Endothelial cell of umbilical vein (primary cell): ENCODE results near the gene ZNF664. TPM values are rescaled to one million over a fixed set of nuclear protein-coding genes. Genes with fewer than 3 reads are reported as not detected.

Experiments used
- BruUV-seq: library from RNA; stranded (reverse); fragments of 400-500 nt; replicated peaks from 2 replicates; lab custom pipeline; 2021; lab: Mats Ljungman, UMichigan
- CTCF ChIA-PET: fragments of 300-600, 350-600 bp; sonication (Branson Sonifier 250); formaldehyde crosslinking; loops from one replicate; lab custom pipeline; 2021; ENCODE audit warnings: antibody characterized with exemption, inconsistent platforms; lab: Charles Lee
- POLR2A ChIA-PET: fragments of 300-600, 350-600 bp; sonication (Branson Sonifier 250); formaldehyde crosslinking; loops from one replicate; lab custom pipeline; 2021; ENCODE audit warnings: antibody characterized with exemption, inconsistent platforms; lab: Charles Lee
- DNase-seq: peaks from one replicate; pipeline ENCODE4 v3.0.0-alpha.2; 2011; ENCODE audit warnings: low read depth, low spot score
- FAIRE-seq: peaks from 2 replicates; lab custom pipeline; 2011; peaks lifted over from hg19 to GRCh38; lab: Jason Lieb, UNC
- H2AFZ ChIP-seq: 2 replicates; pipeline ENCODE4 v1.6.0; 2012; ENCODE audit warnings: low read depth, low read length, control low read depth, inconsistent platforms
- H3K27ac ChIP-seq: 2 replicates; pipeline ENCODE4 v1.5.1; 2011; ENCODE audit warnings: low read depth, mild to moderate bottlenecking, control low read depth, low read length, moderate library complexity; ENCODE audit not compliant: insufficient read depth
- H3K27me3 ChIP-seq, 2 experiments: 2 replicates each; pipeline versions ENCODE4 v1.6.0 to v1.6.1; 2011; ENCODE audit warnings: low read length in 2 of 2, mixed read lengths in 1 of 2; ENCODE audit not compliant: control insufficient read depth in 2 of 2, insufficient read depth in 2 of 2
- H3K36me3 ChIP-seq, 2 experiments: 2 replicates in 1 of 2; 3 replicates in 1 of 2; pipeline ENCODE4 v1.5.1; 2011; ENCODE audit warnings: low read length in 2 of 2, mild to moderate bottlenecking in 1 of 2, moderate library complexity in 1 of 2; ENCODE audit not compliant: control insufficient read depth in 2 of 2, insufficient read depth in 2 of 2; ENCODE audit errors: extremely low read depth in 1 of 2
- H3K4me1 ChIP-seq: 3 replicates; pipeline ENCODE4 v1.5.1; 2011; ENCODE audit warnings: mild to moderate bottlenecking, low read length; ENCODE audit not compliant: control insufficient read depth, insufficient read depth; ENCODE audit errors: extremely low read depth
- H3K4me2 ChIP-seq: 2 replicates; pipeline ENCODE4 v1.6.1; 2011; ENCODE audit warnings: low read length, control low read depth, mixed read lengths; ENCODE audit not compliant: insufficient read depth
- H3K4me3 ChIP-seq, 3 experiments: fragments of 200-600 bp in 1 of 3; sonication (generic), shearing (Covaris generic) in 1 of 3; replicated peaks in 1 of 3; 2 replicates each; pipeline ENCODE4 v1.5.1; 2011 to 2016; ENCODE audit warnings: control low read depth in 3 of 3, low read length in 3 of 3, mild to moderate bottlenecking in 2 of 3, inconsistent platforms in 1 of 3, low read depth in 1 of 3, moderate library complexity in 1 of 3; ENCODE audit not compliant: insufficient read depth in 1 of 3
- H3K79me2 ChIP-seq: 2 replicates; pipeline ENCODE4 v1.6.0; 2012; ENCODE audit warnings: low read length, inconsistent platforms; ENCODE audit not compliant: control insufficient read depth, insufficient read depth
- H3K9ac ChIP-seq: replicated peaks from 2 replicates; pipeline ENCODE3; 2011; ENCODE audit warnings: low read length, control low read depth; ENCODE audit not compliant: insufficient read depth; ENCODE audit errors: extremely low read depth
- H3K9me1 ChIP-seq: replicated peaks from 3 replicates; pipeline ENCODE4 v1.6.0; 2011; ENCODE audit warnings: mild to moderate bottlenecking, low read length; ENCODE audit not compliant: control insufficient read depth, insufficient read depth; ENCODE audit errors: extremely low read depth
- H3K9me3 ChIP-seq: replicated peaks from 2 replicates; pipeline ENCODE4 v1.5.1; 2012; ENCODE audit warnings: low read length, inconsistent platforms; ENCODE audit not compliant: control insufficient read depth, insufficient read depth
- H4K20me1 ChIP-seq: replicated peaks from 2 replicates; pipeline ENCODE3; 2011; ENCODE audit warnings: mild to moderate bottlenecking, low read length; ENCODE audit not compliant: control insufficient read depth, insufficient read depth; ENCODE audit errors: extremely low read depth
- CTCF ChIP-seq, 2 donors: IDR thresholded peaks; 1 replicate in 1 of 2; 2 replicates in 1 of 2; pipeline ENCODE4 v1.5.1; 2011; ENCODE audit warnings: low read length in 2 of 2, mild to moderate bottlenecking in 2 of 2, moderate library complexity in 2 of 2, control low read depth in 1 of 2, inconsistent platforms in 1 of 2, low read depth in 1 of 2; ENCODE audit not compliant: insufficient read depth in 1 of 2; ENCODE audit errors: extremely low read depth in 1 of 2
- EZH2 ChIP-seq: IDR thresholded peaks from 2 replicates; pipeline ENCODE4 v1.6.1; 2012; ENCODE audit warnings: borderline replicate concordance, low read depth, mild to moderate bottlenecking, moderate library complexity, low read length, inconsistent platforms; ENCODE audit not compliant: severe bottlenecking
- FOS ChIP-seq: IDR thresholded peaks from 2 replicates; pipeline ENCODE4 v1.6.1; 2011; ENCODE audit warnings: mild to moderate bottlenecking, low read length, moderate library complexity, borderline replicate concordance; ENCODE audit not compliant: insufficient read depth
- GATA2 ChIP-seq: IDR thresholded peaks from 2 replicates; pipeline ENCODE4 v1.7.0; 2011; ENCODE audit warnings: low read depth, mild to moderate bottlenecking, moderate library complexity, mixed read lengths, low read length; ENCODE audit not compliant: insufficient read length, insufficient read depth
- JUN ChIP-seq: IDR thresholded peaks from 2 replicates; pipeline ENCODE4 v1.6.1; 2011; ENCODE audit warnings: borderline replicate concordance, low read depth; ENCODE audit not compliant: insufficient read length, insufficient read depth
- MAX ChIP-seq: IDR thresholded peaks from 2 replicates; pipeline ENCODE4 v1.6.1; 2011; ENCODE audit not compliant: insufficient read depth, insufficient read length
- MYC ChIP-seq: IDR thresholded peaks from one replicate; pipeline ENCODE4 v1.6.1; 2011; ENCODE audit warnings: mild to moderate bottlenecking, low read depth, low read length
- POLR2A ChIP-seq: IDR thresholded peaks from 2 replicates; pipeline ENCODE4 v1.6.1; 2012; ENCODE audit warnings: low read depth, mild to moderate bottlenecking, control low read depth, low read length
- POLR2AphosphoS5 ChIP-seq: IDR thresholded peaks from 2 replicates; pipeline ENCODE4 v1.6.1; 2012; ENCODE audit warnings: low read depth, mild to moderate bottlenecking, control low read depth, low read length, moderate library complexity; ENCODE audit not compliant: insufficient read depth
- dilution Hi-C: fragments of 300-500 bp; cut with MboI; formaldehyde crosslinking; loops from one replicate; pipeline ENCODE4 v1.15.0; 2019; ENCODE audit warnings: low sequenced_read_pairs; ENCODE audit not compliant: extremely low pct_ligation_motif_present
- intact Hi-C: fragments of 100-400 bp; cut with micrococcal nuclease; formaldehyde crosslinking; loops from one replicate; pipeline ENCODE4 v1.10.0; 2022
- polyA plus RNA-seq, 4 experiments: library from polyadenylated mRNA; depleted of rRNA in 3 of 4; stranded (reverse) in 3 of 4; unstranded in 1 of 4; fragments of >200 nt; gene quantifications; 2 replicates each; pipeline versions ENCODE4 v1.2.1 to v1.2.3, GENCODE V29; 2011 to 2012; ENCODE audit warnings: missing spikeins in 1 of 4
- total RNA-seq: library from RNA; stranded (reverse); gene quantifications from 2 replicates; pipeline ENCODE4 v1.2.3, GENCODE V29; 2021

Gene ZNF664
- total and polyA plus RNA-seq, 2 donors (not counting 3 experiments of a cell fraction or from before 2014, with no cell fraction given), result 29.8 to 71.3 TPM

GRCh38 chr12:123933214-123933613 lies 39.8 kb upstream of the ZNF664 start:
- no TSS peak for BruUV-seq
- Histone ChIP-seq H3K9ac (no peak overlapping the region), H3K36me3 (peaks cover 0 to 2% of the 10 kb centered on the region in 2 experiments), H3K9me3 (no peaks in the 10 kb centered on the region), H4K20me1 (no peaks in the 10 kb centered on the region), H2AFZ (no peak overlapping the region), H3K4me3 (no peak overlapping the region), H3K9me1 (no peaks in the 10 kb centered on the region), H3K27ac (no peak overlapping the region), H3K27me3 (no peaks in the 10 kb centered on the region), H3K79me2 (no peaks in the 10 kb centered on the region), H3K4me1 (no peaks in the 10 kb centered on the region), H3K4me2 (no peak overlapping the region)
- POLR2A ChIA-PET, result no interaction called here
- dilution Hi-C loops (no loop called here), intact Hi-C loops (no loop called here)
- no peak for FAIRE-seq
- CTCF ChIA-PET, result interaction anchor here (1.0 to 1.5 kb wide), 4 partner anchors 8 to 28 kb away, joined by 3 to 5 read pairs (median 3); no protein-coding TSS in a partner anchor
- no peak for DNase-seq
- TF ChIP-seq GATA2, result no peak
- TF ChIP-seq MYC, result no peak
- no peak for TF ChIP-seq FOS
- TF ChIP-seq JUN, result no peak
- no peak for TF ChIP-seq POLR2AphosphoS5
- TF ChIP-seq CTCF (IDR thresholded peaks at IDR 0.05; ENCODE audit: extremely low read depth in 1 of 2, insufficient read depth in 1 of 2, low read depth in 1 of 2, low read length in 2 of 2), result no peak
- no peak for TF ChIP-seq MAX
- TF ChIP-seq EZH2, result no peak
- no peak for TF ChIP-seq POLR2A
